ENCODE results near the gene MTMR11.

DNA sequence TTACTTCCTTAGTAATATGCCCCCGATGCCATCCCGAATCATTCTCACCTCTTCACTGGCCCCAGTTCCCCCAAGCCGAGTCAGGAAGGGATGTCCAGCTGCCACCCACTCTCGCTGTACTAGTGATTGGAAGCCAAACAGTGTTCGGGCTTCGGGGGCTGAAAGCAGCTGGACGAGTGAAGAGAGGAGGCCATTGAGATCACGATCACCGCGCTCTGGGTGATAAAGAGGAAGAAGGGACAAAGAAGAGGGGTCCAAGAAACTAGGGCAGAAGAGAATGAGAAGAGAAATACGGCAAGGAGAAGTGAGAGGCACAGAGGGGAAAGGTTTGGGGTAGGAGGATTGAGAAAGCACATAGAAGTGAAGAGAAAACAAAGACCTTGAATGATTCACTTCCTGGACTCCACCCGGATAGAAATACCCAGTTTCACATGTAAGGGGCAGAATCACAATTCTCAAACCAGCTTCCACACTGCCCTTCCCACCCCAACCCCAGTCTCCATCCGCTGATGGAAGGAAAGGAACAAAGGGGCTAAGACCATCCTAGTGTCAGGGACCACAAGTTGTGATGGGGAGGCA is 5.4 kb downstream of the MTMR11 start:
- TF ChIP-seq ZNF331 (CRISPR knock-in tag; IDR thresholded peaks at IDR 0.05; ENCODE audit: low read depth) (no peak), EZH2phosphoT487 (IDR thresholded peaks at IDR 0.05; ENCODE audit: unreplicated experiment) (no peak), JUNB (IDR thresholded peaks at IDR 0.05; ENCODE audit: unreplicated experiment) (no peak)
- TF ChIP-seq, protein P1, sequence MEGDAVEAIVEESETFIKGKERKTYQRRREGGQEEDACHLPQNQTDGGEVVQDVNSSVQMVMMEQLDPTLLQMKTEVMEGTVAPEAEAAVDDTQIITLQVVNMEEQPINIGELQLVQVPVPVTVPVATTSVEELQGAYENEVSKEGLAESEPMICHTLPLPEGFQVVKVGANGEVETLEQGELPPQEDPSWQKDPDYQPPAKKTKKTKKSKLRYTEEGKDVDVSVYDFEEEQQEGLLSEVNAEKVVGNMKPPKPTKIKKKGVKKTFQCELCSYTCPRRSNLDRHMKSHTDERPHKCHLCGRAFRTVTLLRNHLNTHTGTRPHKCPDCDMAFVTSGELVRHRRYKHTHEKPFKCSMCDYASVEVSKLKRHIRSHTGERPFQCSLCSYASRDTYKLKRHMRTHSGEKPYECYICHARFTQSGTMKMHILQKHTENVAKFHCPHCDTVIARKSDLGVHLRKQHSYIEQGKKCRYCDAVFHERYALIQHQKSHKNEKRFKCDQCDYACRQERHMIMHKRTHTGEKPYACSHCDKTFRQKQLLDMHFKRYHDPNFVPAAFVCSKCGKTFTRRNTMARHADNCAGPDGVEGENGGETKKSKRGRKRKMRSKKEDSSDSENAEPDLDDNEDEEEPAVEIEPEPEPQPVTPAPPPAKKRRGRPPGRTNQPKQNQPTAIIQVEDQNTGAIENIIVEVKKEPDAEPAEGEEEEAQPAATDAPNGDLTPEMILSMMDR (conservative IDR thresholded peaks at IDR 0.05; ENCODE audit: low read depth in 2 of 2), result no peak

Data from GM23338 (cell line).